HG03108 (cell line): ENCODE results near the gene TEX26.
A peak's percentile ranks its signal among the peaks of the same experiment; 100 is the strongest.

ENCODE experiments used
- ATAC-seq: cut with Tn5 transposase; IDR thresholded peaks from one replicate; pipeline ENCODE4 v1.9.1; 2021; ENCODE audit warnings: moderate library complexity; ENCODE audit not compliant: unreplicated experiment

TEX26 gene

DNA sequence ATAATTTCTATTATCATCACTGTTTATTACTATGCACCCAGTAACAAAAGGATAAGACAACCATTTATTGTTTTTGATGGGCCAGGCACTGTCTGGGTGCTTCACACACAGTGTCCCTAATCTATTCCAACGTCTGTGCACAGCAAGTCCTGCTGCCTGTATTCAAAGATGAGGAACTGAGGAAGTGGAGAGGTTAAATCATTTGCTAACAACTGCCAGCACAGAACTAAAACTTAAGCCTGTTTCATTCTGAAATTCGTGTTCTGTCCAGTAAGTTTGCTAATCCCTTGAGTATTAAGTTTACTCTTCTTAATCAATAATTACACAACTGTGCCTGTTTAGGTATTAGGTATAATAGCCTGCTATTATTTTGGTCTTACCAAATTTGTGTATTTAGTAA is 41.9 kb downstream of the TEX26 start:
- ATAC-seq: peak; percentile 67

GRCh38 chr13:30976025-30976424 is 43.6 kb downstream of the TEX26 start:
- no peak for ATAC-seq

- no peak for ATAC-seq
Observed at GRCh38 chr13:30978981-30979956, 46.8 kb downstream of the TEX26 start.

DNA sequence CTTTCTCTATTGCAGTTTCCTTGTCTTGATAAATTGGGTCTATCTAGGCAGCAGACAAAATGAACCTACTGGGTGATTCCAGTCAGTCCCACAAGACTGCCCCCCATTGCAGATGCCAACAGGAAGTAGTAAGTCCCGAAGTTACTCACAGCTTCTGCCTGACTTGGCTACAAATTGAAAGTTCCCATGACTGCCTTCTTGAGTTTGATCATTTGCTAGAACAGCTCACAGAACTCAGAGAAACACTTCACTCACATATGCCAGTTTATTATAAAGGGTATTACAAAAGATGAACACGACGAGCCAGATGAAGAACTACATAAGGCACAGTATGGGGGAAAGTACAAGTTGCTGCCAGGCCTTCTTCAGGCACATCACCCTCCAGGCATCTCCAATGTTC is 50.0 kb downstream of the TEX26 start:
- no peak for ATAC-seq

DNA sequence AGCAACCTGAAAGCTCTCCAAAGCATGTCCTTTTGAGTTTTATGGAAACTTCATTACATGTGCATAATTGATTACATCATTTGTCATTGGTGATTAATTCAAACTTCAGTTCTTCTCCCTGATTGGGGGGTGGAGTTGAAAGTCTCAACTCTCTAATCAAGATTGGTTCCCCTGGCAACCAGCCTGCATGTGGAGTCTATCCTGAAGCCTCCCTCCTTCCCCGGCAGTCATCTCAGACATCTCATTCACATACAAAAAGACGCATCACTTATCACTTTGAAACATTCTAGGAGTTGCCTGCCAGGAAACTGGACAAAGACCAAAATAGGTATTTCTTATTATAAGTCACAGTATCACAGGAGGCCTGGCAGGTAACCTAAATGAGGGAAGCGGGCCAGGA is 50.5 kb downstream of the TEX26 start:
- no peak for ATAC-seq

DNA sequence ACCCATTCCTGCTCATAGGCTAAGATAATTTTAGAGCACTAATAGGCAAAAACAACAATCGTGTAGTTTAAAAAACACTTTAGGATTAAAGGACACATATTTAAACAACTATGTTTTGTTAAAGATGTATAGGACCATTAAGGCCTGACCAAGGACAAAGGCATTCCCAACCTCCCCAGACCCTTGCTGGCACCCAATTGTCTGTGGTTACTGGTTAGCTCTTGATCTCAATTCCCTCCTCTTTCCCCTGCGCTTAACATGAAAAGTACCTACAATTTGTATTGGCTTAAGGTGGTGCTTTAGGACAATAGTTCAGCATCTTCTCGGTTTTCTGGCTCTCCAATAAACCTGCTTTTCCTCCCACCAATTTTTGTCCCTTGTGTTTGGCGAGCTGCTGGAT is 51.0 kb downstream of the TEX26 start:
- no peak for ATAC-seq

GRCh38 chr13:30984620-30985019 is 52.2 kb downstream of the TEX26 start:
- peak; percentile 68 for ATAC-seq

GRCh38 chr13:30985637-30986205 is 53.3 kb downstream of the TEX26 start:
- no peak for ATAC-seq

GRCh38 chr13:30991184-30991583 is 58.7 kb downstream of the TEX26 start:
- no peak for ATAC-seq

- no peak for ATAC-seq
Observed at GRCh38 chr13:30991922-30992321, 59.5 kb downstream of the TEX26 start.

DNA sequence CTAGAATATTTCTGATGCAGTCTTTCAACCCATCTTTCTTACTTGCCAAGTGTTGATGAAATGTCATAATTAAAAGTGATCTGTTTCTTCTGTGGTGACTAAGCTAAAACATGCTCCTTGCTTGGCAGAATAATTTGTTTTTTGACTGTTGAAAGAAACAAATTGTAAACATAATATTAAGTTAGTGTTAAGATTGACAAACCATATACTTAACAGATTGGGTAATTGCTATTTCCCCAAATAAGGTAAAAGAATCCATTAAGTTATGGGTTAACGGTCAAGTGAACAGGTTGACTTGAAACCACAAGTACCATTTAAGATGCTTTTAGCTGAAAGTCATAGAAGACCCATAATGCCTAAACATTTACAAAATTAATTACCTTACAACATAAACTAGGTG is 62.9 kb downstream of the TEX26 start:
- ATAC-seq: no peak

DNA sequence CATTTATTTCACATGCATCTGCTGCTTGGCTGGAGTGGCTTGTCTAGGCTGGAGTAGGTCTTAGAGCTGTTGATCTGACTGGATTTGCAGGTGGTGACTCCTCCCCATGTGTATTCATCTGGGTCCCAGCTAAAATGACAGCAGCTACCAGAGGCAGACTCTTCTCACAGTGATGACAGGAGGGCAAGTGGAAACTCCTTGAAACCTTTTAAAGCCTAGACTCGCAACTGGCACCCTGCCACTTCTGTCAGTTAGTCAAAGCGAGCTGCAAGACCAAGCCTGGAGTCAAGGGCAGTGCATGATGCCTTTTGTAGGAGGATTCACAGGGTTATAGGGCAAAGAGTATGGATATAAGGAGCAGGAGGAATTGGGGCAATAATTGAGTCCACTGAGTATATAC is 65.2 kb downstream of the TEX26 start:
- ATAC-seq: no peak

GRCh38 chr13:30998136-30999088 is 66.0 kb downstream of the TEX26 start:
- no peak for ATAC-seq

DNA sequence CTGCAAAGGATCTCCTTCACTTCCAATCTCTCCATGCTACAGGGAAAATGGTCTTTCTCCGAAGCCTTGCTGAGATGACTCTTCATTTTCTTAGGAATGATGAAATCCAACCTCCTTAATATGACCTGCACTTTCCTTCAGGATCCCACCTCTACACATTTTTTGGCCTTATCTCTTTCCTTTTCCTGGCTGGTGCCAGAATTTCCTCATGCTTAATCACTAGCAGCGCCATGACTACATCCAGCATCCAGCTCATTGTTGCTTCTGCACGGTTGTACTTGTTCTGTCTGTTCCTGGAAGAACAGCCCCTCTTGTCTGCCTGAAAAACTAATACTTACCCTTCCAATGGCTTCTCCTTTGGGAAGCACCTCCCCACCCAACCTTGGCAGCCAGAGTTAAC is 68.4 kb downstream of the TEX26 start:
- ATAC-seq: no peak

DNA sequence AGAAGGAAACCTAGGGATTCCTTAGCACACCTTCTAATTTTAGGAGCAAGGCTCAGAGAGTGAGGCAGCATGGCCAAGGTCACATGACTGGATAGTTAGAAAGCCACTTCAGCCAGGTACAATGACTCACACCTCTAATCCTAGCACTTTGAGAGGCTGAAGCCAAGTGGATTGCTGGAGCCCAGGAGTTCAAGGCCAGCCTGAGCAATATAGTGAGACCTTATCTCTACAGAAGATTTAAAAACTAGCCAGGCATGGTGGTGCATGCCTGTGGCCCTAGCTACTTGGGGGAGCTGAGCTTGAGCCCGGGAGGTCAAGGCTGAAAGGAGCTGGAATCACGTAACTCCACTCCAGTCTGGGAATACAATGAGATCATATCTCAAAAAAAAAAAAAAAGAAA is 69.2 kb downstream of the TEX26 start:
- no peak for ATAC-seq

DNA sequence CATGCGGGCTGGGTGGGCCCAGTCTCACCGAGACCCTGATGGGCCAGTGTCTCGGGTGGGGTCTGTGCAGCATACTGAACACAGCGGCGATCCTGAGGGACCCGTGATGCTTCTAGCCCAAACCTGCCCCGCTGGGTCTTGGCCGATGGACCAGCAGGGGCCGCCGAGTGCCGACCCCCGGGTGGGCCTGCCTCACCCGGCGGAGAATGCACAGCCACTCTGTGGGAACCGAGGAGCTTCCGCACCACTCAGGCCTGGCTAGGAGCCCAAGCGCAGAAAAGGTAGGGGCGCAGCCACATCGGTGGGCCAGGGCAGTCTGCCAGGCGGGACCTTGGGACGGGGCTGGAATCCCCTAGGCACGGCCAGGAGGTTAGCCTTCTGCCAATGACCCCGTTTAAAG is 72.6 kb downstream of the TEX26 start:
- no peak for ATAC-seq

- no peak for ATAC-seq
Observed at GRCh38 chr13:31007417-31007816, 75.0 kb downstream of the TEX26 start.

DNA sequence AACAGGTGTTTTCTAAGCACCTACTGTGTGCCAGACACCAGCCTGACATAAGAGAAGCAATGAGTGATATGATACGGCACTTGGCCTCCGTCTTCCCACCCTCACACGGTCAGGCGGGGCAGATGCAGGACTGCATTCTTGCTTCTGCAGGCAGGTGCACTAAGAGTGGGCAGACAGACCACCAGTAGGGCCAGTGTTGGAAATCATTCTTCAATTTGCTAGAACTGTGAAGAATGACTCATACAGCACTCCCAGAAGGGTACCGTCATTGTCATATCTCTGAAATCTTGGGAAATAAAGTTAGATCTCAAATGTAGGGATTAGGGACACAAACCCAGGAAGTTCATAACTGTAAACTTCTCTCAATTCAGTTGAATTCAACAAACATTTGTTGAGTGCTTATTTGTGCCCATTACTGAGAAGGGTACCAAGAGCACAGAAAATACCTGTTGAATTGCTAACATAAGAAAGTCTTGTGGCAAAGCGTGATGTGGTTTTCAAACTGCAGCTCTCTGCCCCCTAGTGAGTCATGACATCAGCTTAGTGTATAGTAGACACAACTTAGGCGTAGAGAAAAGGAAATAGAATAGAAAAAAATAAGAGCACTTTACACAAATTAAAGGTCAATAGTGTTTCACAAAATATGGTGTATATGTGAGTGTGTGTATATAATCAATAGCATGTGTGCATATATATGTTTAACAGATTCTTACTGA is 76.1 kb downstream of the TEX26 start:
- ATAC-seq: no peak

DNA sequence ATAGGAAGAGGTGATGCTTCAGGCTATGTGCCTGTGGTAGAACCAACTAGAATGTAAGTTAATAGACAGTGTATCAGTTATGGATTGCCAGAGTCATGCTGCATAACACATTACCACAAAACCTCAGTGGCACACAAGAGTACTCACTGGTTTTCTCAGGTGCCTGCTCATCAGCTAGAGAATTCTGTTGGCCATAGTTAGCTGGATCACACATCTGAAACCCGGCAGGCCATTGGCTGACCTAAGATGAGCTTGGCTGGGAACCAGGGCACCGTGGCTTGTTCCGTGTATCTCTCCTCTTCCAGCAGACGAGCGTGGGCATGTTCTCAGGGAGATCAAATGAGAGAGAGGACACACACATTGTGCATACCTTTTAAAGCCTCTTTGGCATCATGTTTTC is 76.7 kb downstream of the TEX26 start:
- ATAC-seq: no peak

DNA sequence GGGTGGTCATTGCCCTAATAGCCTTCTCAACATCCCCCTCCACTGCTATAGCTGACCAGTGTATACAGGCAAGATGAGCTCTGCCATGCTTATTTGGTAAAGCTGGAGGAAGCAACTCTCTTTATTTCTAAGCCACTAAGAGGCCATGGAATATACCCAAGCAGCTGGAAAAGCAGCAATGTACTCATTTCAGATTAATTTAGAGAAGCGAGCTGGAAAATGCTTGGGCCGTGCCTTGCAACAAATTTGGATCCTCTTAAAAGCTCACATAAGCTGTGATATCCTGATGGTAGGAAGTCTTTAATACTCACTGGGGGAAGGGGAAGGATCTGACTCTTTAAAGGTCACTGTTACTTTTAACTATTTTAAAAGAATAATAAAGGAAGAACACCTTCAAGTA is 77.8 kb downstream of the TEX26 start:
- no peak for ATAC-seq
